DOHH2 (cell line): ENCODE data around the gene STIM2.

Experiments used
- H3F3A ChIP-seq: fragments of 200-600 bp; sonication (generic), shearing (Covaris generic); 2 replicates; pipeline ENCODE4 v1.6.0; 2016; ENCODE audit warnings: antibody characterized with exemption, mild to moderate bottlenecking; ENCODE audit not compliant: control insufficient read depth, insufficient read depth
- H3K27ac ChIP-seq: fragments of 200-600 bp; sonication (generic); 2 replicates; pipeline ENCODE4 v1.5.1; 2014; ENCODE audit warnings: low read depth, mild to moderate bottlenecking, low read length, moderate library complexity
- H3K27me3 ChIP-seq: fragments of 200-600 bp; sonication (generic); 2 replicates; pipeline ENCODE4 v1.6.1; 2014; ENCODE audit warnings: mild to moderate bottlenecking, low read length, mixed read lengths; ENCODE audit not compliant: control insufficient read depth
- H3K36me3 ChIP-seq: fragments of 200-600 bp; sonication (generic); 2 replicates; pipeline ENCODE4 v1.6.1; 2014; ENCODE audit warnings: mild to moderate bottlenecking, low read length, moderate library complexity, mixed read lengths; ENCODE audit not compliant: control insufficient read depth
- H3K4me1 ChIP-seq: fragments of 200-600 bp; sonication (generic); 2 replicates; pipeline ENCODE4 v1.6.1; 2014; ENCODE audit warnings: mild to moderate bottlenecking, low read length, mixed read lengths; ENCODE audit not compliant: control insufficient read depth
- H3K4me2 ChIP-seq: fragments of 200-600 bp; sonication (generic); 2 replicates; pipeline ENCODE4 v1.6.0; 2014; ENCODE audit warnings: mild to moderate bottlenecking, low read length, moderate library complexity
- H3K4me3 ChIP-seq: fragments of 200-600 bp; sonication (generic); 2 replicates; pipeline ENCODE4 v1.5.1; 2014; ENCODE audit warnings: mild to moderate bottlenecking, low read length, mixed read lengths
- H3K79me2 ChIP-seq: fragments of 200-600 bp; sonication (generic); 2 replicates; pipeline ENCODE4 v1.6.1; 2014; ENCODE audit warnings: mild to moderate bottlenecking, low read length, mixed read lengths; ENCODE audit not compliant: control insufficient read depth
- H3K9me2 ChIP-seq: fragments of 200-600 bp; sonication (generic); replicated peaks from 2 replicates; pipeline ENCODE4 v1.6.1; 2014; ENCODE audit warnings: mild to moderate bottlenecking, low read length, mixed read lengths; ENCODE audit not compliant: control insufficient read depth
- H3K9me3 ChIP-seq: fragments of 200-600 bp; sonication (generic); 2 replicates; pipeline ENCODE4 v1.6.1; 2014; ENCODE audit warnings: antibody characterized with exemption, low read length, mixed read lengths; ENCODE audit not compliant: control insufficient read depth, insufficient read depth
- H4K20me1 ChIP-seq: fragments of 200-600 bp; sonication (generic); 2 replicates; pipeline ENCODE4 v1.6.0; 2014; ENCODE audit warnings: low read depth, mild to moderate bottlenecking, antibody characterized with exemption, low read length, moderate library complexity; ENCODE audit not compliant: control insufficient read depth, insufficient read depth
- EZH2phosphoT487 ChIP-seq: fragments of 200-600 bp; sonication (generic); IDR thresholded peaks from 2 replicates; pipeline ENCODE4 v1.6.1; 2017; ENCODE audit warnings: borderline replicate concordance, mild to moderate bottlenecking, antibody characterized with exemption, low read length, moderate library complexity, mixed read lengths
- TF ChIP-seq, protein P1 (sequence below): fragments of 200-600 bp; sonication (generic); IDR thresholded peaks from one replicate; pipeline ENCODE4 v1.5.1; 2014; ENCODE audit warnings: antibody characterized with exemption, mild to moderate bottlenecking, low read depth, low read length; ENCODE audit not compliant: poor library complexity, severe bottlenecking

STIM2 gene

DNA sequence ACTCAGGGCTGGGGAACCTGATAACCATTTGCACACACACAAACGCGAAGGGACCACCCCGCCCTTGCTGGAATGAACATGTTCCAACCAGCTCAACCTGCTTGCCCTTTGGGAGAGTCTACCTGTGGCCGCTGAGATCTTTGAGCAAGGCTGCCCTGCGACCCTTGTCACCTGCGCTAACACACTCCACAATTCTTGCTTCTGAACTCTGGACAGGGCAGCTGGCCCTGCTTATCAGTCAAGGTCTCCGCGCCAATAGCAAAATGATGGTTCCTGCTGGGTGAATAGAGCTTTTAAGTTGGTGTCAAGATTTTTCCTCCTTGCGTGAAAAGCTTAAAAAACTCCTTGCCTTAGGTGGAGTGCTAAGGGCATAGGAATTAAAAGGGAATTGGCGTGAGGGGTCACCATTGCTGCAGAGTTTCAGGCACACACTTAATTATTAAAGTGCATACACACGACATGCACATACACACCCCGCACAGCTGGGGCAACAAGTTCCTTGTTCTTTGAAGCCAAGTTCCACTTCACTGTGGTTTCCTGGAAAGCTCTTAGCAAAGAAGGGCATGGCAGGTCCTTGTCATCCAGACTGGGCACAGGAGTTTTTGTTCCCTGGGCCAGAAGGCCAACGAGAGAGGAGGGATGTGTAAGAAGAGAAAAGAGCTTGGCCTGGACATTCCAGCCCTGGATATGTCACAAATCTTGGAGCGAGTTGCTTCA is 207.7 kb downstream of the STIM2 start:
- Histone ChIP-seq H3K4me2 (no peak overlapping the region), H3F3A (no peaks in the 10 kb centered on the region), H3K4me1 (no peaks in the 10 kb centered on the region), H3K9me2 (no peaks in the 10 kb centered on the region), H3K27me3 (no peaks in the 10 kb centered on the region), H3K36me3 (no peaks in the 10 kb centered on the region), H4K20me1 (no peaks in the 10 kb centered on the region), H3K27ac (no peak overlapping the region), H3K79me2 (no peaks in the 10 kb centered on the region), H3K4me3 (no peak overlapping the region), H3K9me3 (no peaks in the 10 kb centered on the region)
- TF ChIP-seq, protein P1, sequence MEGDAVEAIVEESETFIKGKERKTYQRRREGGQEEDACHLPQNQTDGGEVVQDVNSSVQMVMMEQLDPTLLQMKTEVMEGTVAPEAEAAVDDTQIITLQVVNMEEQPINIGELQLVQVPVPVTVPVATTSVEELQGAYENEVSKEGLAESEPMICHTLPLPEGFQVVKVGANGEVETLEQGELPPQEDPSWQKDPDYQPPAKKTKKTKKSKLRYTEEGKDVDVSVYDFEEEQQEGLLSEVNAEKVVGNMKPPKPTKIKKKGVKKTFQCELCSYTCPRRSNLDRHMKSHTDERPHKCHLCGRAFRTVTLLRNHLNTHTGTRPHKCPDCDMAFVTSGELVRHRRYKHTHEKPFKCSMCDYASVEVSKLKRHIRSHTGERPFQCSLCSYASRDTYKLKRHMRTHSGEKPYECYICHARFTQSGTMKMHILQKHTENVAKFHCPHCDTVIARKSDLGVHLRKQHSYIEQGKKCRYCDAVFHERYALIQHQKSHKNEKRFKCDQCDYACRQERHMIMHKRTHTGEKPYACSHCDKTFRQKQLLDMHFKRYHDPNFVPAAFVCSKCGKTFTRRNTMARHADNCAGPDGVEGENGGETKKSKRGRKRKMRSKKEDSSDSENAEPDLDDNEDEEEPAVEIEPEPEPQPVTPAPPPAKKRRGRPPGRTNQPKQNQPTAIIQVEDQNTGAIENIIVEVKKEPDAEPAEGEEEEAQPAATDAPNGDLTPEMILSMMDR, result no peak
- no peak for TF ChIP-seq EZH2phosphoT487
